Measurements from ENCODE around the gene HACL1.

GRCh38 chr3:15541371-15541770 lies 60.0 kb downstream of the HACL1 start:
- TF ChIP-seq CTCF (IDR thresholded peaks at IDR 0.05), result no peak
- TF ChIP-seq MAX (CRISPR knock-in tag; IDR thresholded peaks at IDR 0.05), result no peak
- no peak for TF ChIP-seq KAT7 (CRISPR knock-in tag; IDR thresholded peaks at IDR 0.05; ENCODE audit: borderline replicate concordance)

Data from WTC11 (cell line).